ENCODE data around the gene PPP6R2.

DNA sequence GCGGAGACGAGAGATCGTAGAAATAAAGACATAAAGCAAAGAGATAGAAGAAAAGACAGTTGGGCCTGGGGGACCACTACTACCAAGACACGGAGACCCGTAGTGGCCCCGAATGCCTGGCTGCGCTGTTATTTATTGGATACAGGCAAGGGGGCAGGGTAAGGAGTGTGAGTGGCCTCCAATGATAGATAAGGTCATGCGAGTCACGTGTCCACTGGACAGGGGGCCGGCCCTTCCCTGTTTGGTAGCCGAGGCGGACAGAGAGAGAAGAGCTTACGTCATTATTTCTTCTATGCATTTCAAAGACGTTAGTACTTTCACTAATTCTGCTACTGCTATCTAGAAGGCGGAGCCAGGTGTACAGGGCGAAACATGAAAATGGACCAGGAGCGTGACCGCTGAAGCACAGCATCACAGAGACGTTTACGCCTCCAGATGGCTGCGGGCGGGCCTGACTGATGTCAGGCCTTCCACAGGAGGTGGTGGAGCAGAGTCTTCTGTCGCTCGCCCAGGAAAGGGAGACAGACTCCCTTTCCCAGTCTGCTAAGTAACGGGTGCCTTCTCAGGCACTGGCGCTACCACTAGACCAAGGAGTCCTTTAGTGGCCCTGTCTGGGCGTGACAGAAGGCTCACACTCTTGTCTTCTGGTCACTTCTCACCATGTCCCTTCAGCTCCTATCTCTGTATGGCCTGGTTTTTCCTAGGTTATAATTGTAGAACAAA lies 24.8 kb downstream of the PPP6R2 start:
- TF ChIP-seq, protein P1, sequence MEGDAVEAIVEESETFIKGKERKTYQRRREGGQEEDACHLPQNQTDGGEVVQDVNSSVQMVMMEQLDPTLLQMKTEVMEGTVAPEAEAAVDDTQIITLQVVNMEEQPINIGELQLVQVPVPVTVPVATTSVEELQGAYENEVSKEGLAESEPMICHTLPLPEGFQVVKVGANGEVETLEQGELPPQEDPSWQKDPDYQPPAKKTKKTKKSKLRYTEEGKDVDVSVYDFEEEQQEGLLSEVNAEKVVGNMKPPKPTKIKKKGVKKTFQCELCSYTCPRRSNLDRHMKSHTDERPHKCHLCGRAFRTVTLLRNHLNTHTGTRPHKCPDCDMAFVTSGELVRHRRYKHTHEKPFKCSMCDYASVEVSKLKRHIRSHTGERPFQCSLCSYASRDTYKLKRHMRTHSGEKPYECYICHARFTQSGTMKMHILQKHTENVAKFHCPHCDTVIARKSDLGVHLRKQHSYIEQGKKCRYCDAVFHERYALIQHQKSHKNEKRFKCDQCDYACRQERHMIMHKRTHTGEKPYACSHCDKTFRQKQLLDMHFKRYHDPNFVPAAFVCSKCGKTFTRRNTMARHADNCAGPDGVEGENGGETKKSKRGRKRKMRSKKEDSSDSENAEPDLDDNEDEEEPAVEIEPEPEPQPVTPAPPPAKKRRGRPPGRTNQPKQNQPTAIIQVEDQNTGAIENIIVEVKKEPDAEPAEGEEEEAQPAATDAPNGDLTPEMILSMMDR (IDR thresholded peaks at IDR 0.05) = no peak
- no peak for TF ChIP-seq POLR2A (IDR thresholded peaks at IDR 0.05)

Measured in breast epithelium (tissue), 3 donors.